ENCODE measurements around the gene TMEM170A.

GRCh38 chr16:75433732-75434413 lies 30.6 kb downstream of the TMEM170A start:
- no peak for TF ChIP-seq CTCF (IDR thresholded peaks at IDR 0.05; ENCODE audit: insufficient read depth, low read length, poor library complexity, severe bottlenecking)
- TF ChIP-seq EZH2phosphoT487 (conservative IDR thresholded peaks at IDR 0.05; ENCODE audit: low read length), result no peak
